Ishikawa (cell line): ENCODE measurements around the gene RIMBP2.

Source experiments
- CEBPB ChIP-seq: IDR thresholded peaks from 2 replicates; pipeline ENCODE4 v1.6.1; 2012
- CREB1 ChIP-seq: IDR thresholded peaks from 2 replicates; pipeline ENCODE4 v1.6.1; 2012; ENCODE audit warnings: low read depth
- EGR1 ChIP-seq: IDR thresholded peaks from 2 replicates; pipeline ENCODE4 v1.6.1; 2012
- EP300 ChIP-seq: IDR thresholded peaks from 2 replicates; pipeline ENCODE4 v1.6.1; 2012; ENCODE audit warnings: borderline replicate concordance
- FOXM1 ChIP-seq: IDR thresholded peaks from 2 replicates; pipeline ENCODE4 v1.6.1; 2012; ENCODE audit warnings: low read depth, borderline replicate concordance
- NFIC ChIP-seq: IDR thresholded peaks from 2 replicates; pipeline ENCODE4 v1.6.1; 2012
- RAD21 ChIP-seq: IDR thresholded peaks from 2 replicates; pipeline ENCODE4 v1.6.1; 2012; ENCODE audit warnings: low read depth
- TAF1 ChIP-seq: IDR thresholded peaks from 2 replicates; pipeline ENCODE4 v1.6.1; 2012; ENCODE audit warnings: low read depth, mild to moderate bottlenecking
- TCF12 ChIP-seq: IDR thresholded peaks from 2 replicates; pipeline ENCODE4 v1.6.1; 2012; ENCODE audit warnings: low read depth
- TEAD4 ChIP-seq: IDR thresholded peaks from 2 replicates; pipeline ENCODE4 v1.6.1; 2012
- USF1 ChIP-seq: IDR thresholded peaks from 2 replicates; pipeline ENCODE4 v1.6.1; 2012
- YY1 ChIP-seq: IDR thresholded peaks from 2 replicates; pipeline ENCODE4 v1.6.1; 2012; ENCODE audit warnings: low read depth
- ZBTB7A ChIP-seq: IDR thresholded peaks from 2 replicates; pipeline ENCODE4 v1.6.1; 2012; ENCODE audit warnings: low read depth
- TF ChIP-seq, protein P1 (sequence below): IDR thresholded peaks from 2 replicates; pipeline ENCODE4 v1.6.1; 2012
- TF ChIP-seq, protein P2 (sequence below): IDR thresholded peaks from 2 replicates; pipeline ENCODE4 v1.6.1; 2012; ENCODE audit warnings: low read depth, mild to moderate bottlenecking

RIMBP2 gene

GRCh38 chr12:130523863-130524614, 192.1 kb downstream of the RIMBP2 start:
- no peak for TF ChIP-seq CEBPB
- TF ChIP-seq NFIC = no peak
- TF ChIP-seq FOXM1 = no peak
- TF ChIP-seq YY1 = no peak
- TF ChIP-seq TAF1 = no peak
- TF ChIP-seq TCF12 = no peak
- TF ChIP-seq ZBTB7A = no peak
- no peak for TF ChIP-seq CREB1
- no peak for TF ChIP-seq EGR1
- no peak for TF ChIP-seq TEAD4
- no peak for TF ChIP-seq USF1
- TF ChIP-seq EP300 = no peak
- TF ChIP-seq, protein P1, sequence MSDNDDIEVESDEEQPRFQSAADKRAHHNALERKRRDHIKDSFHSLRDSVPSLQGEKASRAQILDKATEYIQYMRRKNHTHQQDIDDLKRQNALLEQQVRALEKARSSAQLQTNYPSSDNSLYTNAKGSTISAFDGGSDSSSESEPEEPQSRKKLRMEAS = no peak
- TF ChIP-seq, protein P2, sequence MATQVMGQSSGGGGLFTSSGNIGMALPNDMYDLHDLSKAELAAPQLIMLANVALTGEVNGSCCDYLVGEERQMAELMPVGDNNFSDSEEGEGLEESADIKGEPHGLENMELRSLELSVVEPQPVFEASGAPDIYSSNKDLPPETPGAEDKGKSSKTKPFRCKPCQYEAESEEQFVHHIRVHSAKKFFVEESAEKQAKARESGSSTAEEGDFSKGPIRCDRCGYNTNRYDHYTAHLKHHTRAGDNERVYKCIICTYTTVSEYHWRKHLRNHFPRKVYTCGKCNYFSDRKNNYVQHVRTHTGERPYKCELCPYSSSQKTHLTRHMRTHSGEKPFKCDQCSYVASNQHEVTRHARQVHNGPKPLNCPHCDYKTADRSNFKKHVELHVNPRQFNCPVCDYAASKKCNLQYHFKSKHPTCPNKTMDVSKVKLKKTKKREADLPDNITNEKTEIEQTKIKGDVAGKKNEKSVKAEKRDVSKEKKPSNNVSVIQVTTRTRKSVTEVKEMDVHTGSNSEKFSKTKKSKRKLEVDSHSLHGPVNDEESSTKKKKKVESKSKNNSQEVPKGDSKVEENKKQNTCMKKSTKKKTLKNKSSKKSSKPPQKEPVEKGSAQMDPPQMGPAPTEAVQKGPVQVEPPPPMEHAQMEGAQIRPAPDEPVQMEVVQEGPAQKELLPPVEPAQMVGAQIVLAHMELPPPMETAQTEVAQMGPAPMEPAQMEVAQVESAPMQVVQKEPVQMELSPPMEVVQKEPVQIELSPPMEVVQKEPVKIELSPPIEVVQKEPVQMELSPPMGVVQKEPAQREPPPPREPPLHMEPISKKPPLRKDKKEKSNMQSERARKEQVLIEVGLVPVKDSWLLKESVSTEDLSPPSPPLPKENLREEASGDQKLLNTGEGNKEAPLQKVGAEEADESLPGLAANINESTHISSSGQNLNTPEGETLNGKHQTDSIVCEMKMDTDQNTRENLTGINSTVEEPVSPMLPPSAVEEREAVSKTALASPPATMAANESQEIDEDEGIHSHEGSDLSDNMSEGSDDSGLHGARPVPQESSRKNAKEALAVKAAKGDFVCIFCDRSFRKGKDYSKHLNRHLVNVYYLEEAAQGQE = no peak
- no peak for TF ChIP-seq RAD21

DNA sequence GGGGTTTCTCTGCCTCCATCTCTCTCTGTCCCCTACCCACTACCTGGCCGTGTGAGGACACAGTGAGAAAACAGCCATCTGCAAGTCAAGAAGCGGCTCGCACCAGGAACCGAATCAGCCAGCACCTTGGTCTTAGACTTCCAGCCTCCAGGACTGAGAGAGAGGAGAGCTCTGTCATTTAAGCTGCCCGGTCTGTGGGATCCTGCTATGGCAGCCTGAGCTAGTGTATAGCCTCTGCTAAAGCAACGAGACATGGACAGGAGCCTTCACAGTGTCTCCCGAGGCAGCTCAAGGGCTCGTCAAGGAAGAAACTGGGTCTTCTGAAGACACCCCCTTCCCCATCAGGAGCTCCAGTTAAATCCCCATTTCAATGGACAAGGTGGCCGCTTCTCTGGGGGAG, 192.9 kb downstream of the RIMBP2 start:
- no peak for TF ChIP-seq YY1
- no peak for TF ChIP-seq EP300
- no peak for TF ChIP-seq USF1
- no peak for TF ChIP-seq FOXM1
- no peak for TF ChIP-seq RAD21
- TF ChIP-seq NFIC = no peak
- TF ChIP-seq, protein P2 = no peak
- TF ChIP-seq, protein P1 = no peak
- no peak for TF ChIP-seq ZBTB7A
- TF ChIP-seq CREB1 = no peak
- no peak for TF ChIP-seq TCF12
- TF ChIP-seq TEAD4 = no peak
- no peak for TF ChIP-seq CEBPB
- TF ChIP-seq EGR1 = no peak
- no peak for TF ChIP-seq TAF1

DNA sequence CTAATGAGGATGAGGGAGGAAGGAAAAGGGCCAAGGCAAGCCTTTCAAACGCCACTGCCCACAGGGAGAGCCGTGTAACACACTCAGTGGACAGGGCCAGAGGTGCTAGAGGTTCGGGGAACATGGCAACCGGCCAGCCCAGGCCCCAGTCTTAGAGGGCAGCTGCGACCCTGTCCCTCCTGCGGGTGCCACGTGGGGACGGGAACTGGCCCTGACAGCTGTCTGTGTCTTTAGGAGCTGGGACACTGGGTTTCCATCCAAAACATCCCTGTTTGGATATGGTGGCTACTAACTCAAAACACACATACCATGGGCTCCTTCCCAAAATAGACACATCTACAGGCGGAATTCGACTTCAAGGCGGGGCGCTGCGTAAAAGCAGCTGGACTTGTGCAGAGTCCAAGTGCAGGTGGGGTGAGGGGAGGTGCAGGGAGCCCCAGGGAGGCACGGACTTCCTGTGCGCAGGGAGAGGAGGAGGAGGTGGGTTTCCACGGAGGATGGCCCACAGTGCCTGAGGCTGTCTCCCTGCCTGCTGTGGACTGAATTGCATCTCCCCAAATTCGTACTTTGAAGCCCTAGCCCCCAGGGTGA, 193.8 kb downstream of the RIMBP2 start:
- TF ChIP-seq NFIC = no peak
- no peak for TF ChIP-seq TCF12
- no peak for TF ChIP-seq TEAD4
- TF ChIP-seq EGR1 = no peak
- TF ChIP-seq, protein P1 = no peak
- TF ChIP-seq USF1 = no peak
- TF ChIP-seq, protein P2 = no peak
- TF ChIP-seq FOXM1 = no peak
- TF ChIP-seq ZBTB7A = no peak
- TF ChIP-seq EP300 = no peak
- no peak for TF ChIP-seq RAD21
- no peak for TF ChIP-seq CREB1
- TF ChIP-seq YY1 = no peak
- TF ChIP-seq TAF1 = no peak
- TF ChIP-seq CEBPB = no peak
